Loucy (cell line): ENCODE measurements around the gene CST3.

Experiments used
- H2AFZ ChIP-seq: fragments of 200-600 bp; sonication (generic); 2 replicates; pipeline ENCODE4 v1.6.0; 2016; ENCODE audit warnings: antibody characterized with exemption, mild to moderate bottlenecking, low read length, moderate library complexity
- H3F3A ChIP-seq: fragments of 200-600 bp; 2 replicates; pipeline ENCODE4 v1.6.0; 2016; ENCODE audit warnings: antibody characterized with exemption, low read depth, mild to moderate bottlenecking
- H3K27me3 ChIP-seq: fragments of 200-600 bp; sonication (generic); 2 replicates; pipeline ENCODE4 v1.6.1; 2014; ENCODE audit warnings: low read length, mild to moderate bottlenecking; ENCODE audit not compliant: insufficient read depth, poor library complexity, severe bottlenecking
- H3K36me3 ChIP-seq: fragments of 200-600 bp; sonication (generic); 2 replicates; pipeline ENCODE4 v1.6.1; 2016; ENCODE audit warnings: low read length; ENCODE audit not compliant: insufficient read depth
- H3K4me1 ChIP-seq: fragments of 200-600 bp; sonication (generic); 2 replicates; pipeline ENCODE4 v1.5.1; 2014; ENCODE audit warnings: low read length, mild to moderate bottlenecking; ENCODE audit not compliant: insufficient read depth, poor library complexity, severe bottlenecking
- H3K4me2 ChIP-seq: fragments of 200-600 bp; sonication (generic); 2 replicates; pipeline ENCODE4 v1.6.0; 2014; ENCODE audit warnings: antibody characterized with exemption, low read length, low read depth, mild to moderate bottlenecking; ENCODE audit not compliant: poor library complexity, severe bottlenecking
- H3K4me3 ChIP-seq: fragments of 200-600 bp; sonication (generic); 2 replicates; pipeline ENCODE4 v1.5.1; 2014; ENCODE audit warnings: low read length, mild to moderate bottlenecking, mixed read lengths; ENCODE audit not compliant: poor library complexity, severe bottlenecking
- H3K79me2 ChIP-seq: fragments of 200-600 bp; sonication (generic); 2 replicates; pipeline ENCODE4 v1.6.1; 2014; ENCODE audit warnings: low read length; ENCODE audit not compliant: insufficient read depth
- H3K9ac ChIP-seq: fragments of 200-600 bp; sonication (generic); 2 replicates; pipeline ENCODE4 v1.6.0; 2014; ENCODE audit warnings: mild to moderate bottlenecking, low read depth, low read length, moderate library complexity; ENCODE audit not compliant: poor library complexity, severe bottlenecking
- H3K9me2 ChIP-seq: fragments of 200-600 bp; sonication (generic); replicated peaks from 2 replicates; pipeline ENCODE4 v1.6.1; 2016; ENCODE audit warnings: low read depth, low read length, mixed read lengths
- H3K9me3 ChIP-seq: fragments of 200-600 bp; sonication (generic); 2 replicates; pipeline ENCODE4 v1.6.1; 2014; ENCODE audit warnings: mild to moderate bottlenecking, antibody characterized with exemption, low read length, low read depth; ENCODE audit not compliant: insufficient read depth
- H4K20me1 ChIP-seq: fragments of 200-600 bp; sonication (generic); 2 replicates; pipeline ENCODE4 v1.6.0; 2014; ENCODE audit warnings: antibody characterized with exemption, low read length, mild to moderate bottlenecking; ENCODE audit not compliant: insufficient read depth, poor library complexity, severe bottlenecking
- CTCF ChIP-seq: fragments of 200-600 bp; sonication (generic); conservative IDR thresholded peaks from 2 replicates; pipeline ENCODE4 v1.5.1; 2014; ENCODE audit warnings: mild to moderate bottlenecking, antibody characterized with exemption, low read length
- EZH2phosphoT487 ChIP-seq: fragments of 200-600 bp; IDR thresholded peaks from 2 replicates; pipeline ENCODE4 v1.6.1; 2018; ENCODE audit warnings: antibody characterized with exemption, mild to moderate bottlenecking, moderate library complexity, borderline replicate concordance

Gene CST3

GRCh38 chr20:23631981-23632710, 5.6 kb downstream of the CST3 start:
- no peaks in the 10 kb centered on the region for H3F3A ChIP-seq
- no peak overlapping the region for H2AFZ ChIP-seq
- H3K36me3 ChIP-seq, result no peaks in the 10 kb centered on the region
- H4K20me1 ChIP-seq, result no peaks in the 10 kb centered on the region
- no peak for TF ChIP-seq CTCF
- no peak for TF ChIP-seq EZH2phosphoT487
- H3K9me2 ChIP-seq, result no peaks in the 10 kb centered on the region
- no peak overlapping the region for H3K4me3 ChIP-seq
- H3K79me2 ChIP-seq, result no peaks in the 10 kb centered on the region; the same call in 1 of the 2 replicates
- H3K9me3 ChIP-seq, result no peaks in the 10 kb centered on the region
- peaks cover 14% of the 10 kb centered on the region for H3K4me1 ChIP-seq
- H3K27me3 ChIP-seq, result no peaks in the 10 kb centered on the region
- H3K4me2 ChIP-seq, result no peak overlapping the region
- no peak overlapping the region for H3K9ac ChIP-seq

GRCh38 chr20:23631226-23631822, 6.4 kb downstream of the CST3 start:
- Histone ChIP-seq H3K9ac (no peak overlapping the region), H3F3A (no peaks in the 10 kb centered on the region), H3K4me3 (no peak overlapping the region), H3K4me1 (peaks cover 6% of the 10 kb centered on the region), H2AFZ (no peak overlapping the region), H3K27me3 (no peaks in the 10 kb centered on the region), H3K9me3 (no peaks in the 10 kb centered on the region), H3K79me2 (no peaks in the 10 kb centered on the region), H3K36me3 (no peaks in the 10 kb centered on the region), H3K4me2 (no peak overlapping the region), H3K9me2 (no peaks in the 10 kb centered on the region), H4K20me1 (no peaks in the 10 kb centered on the region)
- TF ChIP-seq EZH2phosphoT487 (no peak), CTCF (no peak)

- H4K20me1 ChIP-seq, result no peaks in the 10 kb centered on the region
- no peak overlapping the region for H2AFZ ChIP-seq
- peaks cover 3% of the 10 kb centered on the region for H3K4me1 ChIP-seq
- H3F3A ChIP-seq, result no peaks in the 10 kb centered on the region
- H3K4me3 ChIP-seq, result no peak overlapping the region
- H3K4me2 ChIP-seq, result no peak overlapping the region
- no peak overlapping the region for H3K9ac ChIP-seq
- no peaks in the 10 kb centered on the region for H3K9me3 ChIP-seq
- no peak for TF ChIP-seq EZH2phosphoT487
- no peak for TF ChIP-seq CTCF
- no peaks in the 10 kb centered on the region for H3K9me2 ChIP-seq
- H3K27me3 ChIP-seq, result no peaks in the 10 kb centered on the region
- no peaks in the 10 kb centered on the region for H3K36me3 ChIP-seq
- H3K79me2 ChIP-seq, result no peaks in the 10 kb centered on the region
Observed at GRCh38 chr20:23630392-23630849, 7.3 kb downstream of the CST3 start.
